ENCODE measurements around the gene SNX20.

GRCh38 chr16:50671644-50672260 is 9.4 kb downstream of the SNX20 start:
- no peak for TF ChIP-seq EZH2phosphoT487 (conservative IDR thresholded peaks at IDR 0.05; ENCODE audit: low read length)
- peak; percentile 36 for TF ChIP-seq CTCF (IDR thresholded peaks at IDR 0.05; ENCODE audit: insufficient read depth, low read length, poor library complexity, severe bottlenecking)

Data from SU-DHL-6 (cell line).